Measurements from ENCODE around the gene PTCD2. TPM values are rescaled to one million over a fixed set of nuclear protein-coding genes. Genes with fewer than 3 reads are reported as not detected.

The PTCD2 gene
- total and polyA plus RNA-seq, 4 experiments from 2014 or later: 4.1 to 12.0 (median 8.9) TPM

- Mint-ChIP-seq H3K4me3 (no peak overlapping the region), H3K27ac (no peak overlapping the region), H3K36me3 (no peaks in the 10 kb centered on the region), H3K4me1 (no peaks in the 10 kb centered on the region), H3K27me3 (peaks cover 10 to 11% of the 10 kb centered on the region in 2 donors), H3K9me3 (peaks cover 0 to 2% (median 0%) of the 10 kb centered on the region in 8 donors)
- no peak overlapping the region for H3K27ac ChIP-seq (ENCODE audit: low read depth, low read length)
- POLR2A ChIA-PET (ENCODE audit: partially characterized antibody): no interaction called here
- no peaks in the 10 kb centered on the region for H3K9me3 ChIP-seq (ENCODE audit: control insufficient read depth in 1 of 2, low read length in 2 of 2)
- CTCF ChIA-PET (ENCODE audit: partially characterized antibody): interaction anchor here (1.0 kb wide), 1 partner anchor 9 kb away, joined by 3 read pairs; no protein-coding TSS in a partner anchor
- no peaks in the 10 kb centered on the region for H3K36me3 ChIP-seq (ENCODE audit: insufficient read depth, low read length)
- no peaks in the 10 kb centered on the region for H3K4me1 ChIP-seq (ENCODE audit: insufficient read depth, low read length)
- no peak overlapping the region for H3K4me3 ChIP-seq (ENCODE audit: low read length in 2 of 2)
- DNase-seq: no peak
- intact Hi-C loops (cut with micrococcal nuclease): no loop called here
- no peaks in the 10 kb centered on the region for H3K27me3 ChIP-seq (ENCODE audit: insufficient read depth, low read length)
Observed at GRCh38 chr5:72388646-72389045, 68.5 kb downstream of the PTCD2 start.

- Mint-ChIP-seq H3K4me1 (no peaks in the 10 kb centered on the region), H3K27ac (peak overlapping the region in 1 of 7 donors; percentile 57), H3K4me3 (no peak overlapping the region), H3K36me3 (no peaks in the 10 kb centered on the region), H3K9me3 (peaks cover 0 to 2% (median 0%) of the 10 kb centered on the region in 8 donors), H3K27me3 (peaks cover 10 to 17% of the 10 kb centered on the region in 2 donors)
- Histone ChIP-seq H3K36me3 (ENCODE audit: insufficient read depth, low read length) (no peaks in the 10 kb centered on the region), H3K4me1 (ENCODE audit: insufficient read depth, low read length) (no peaks in the 10 kb centered on the region), H3K4me3 (ENCODE audit: low read length in 2 of 2) (no peak overlapping the region), H3K27me3 (ENCODE audit: insufficient read depth, low read length) (no peaks in the 10 kb centered on the region), H3K9me3 (ENCODE audit: control insufficient read depth in 1 of 2, low read length in 2 of 2) (no peaks in the 10 kb centered on the region), H3K27ac (ENCODE audit: low read depth, low read length) (no peak overlapping the region)
- DNase-seq: no peak
- POLR2A ChIA-PET (ENCODE audit: partially characterized antibody): no interaction called here
- intact Hi-C loops (cut with micrococcal nuclease): no loop called here
- CTCF ChIA-PET (ENCODE audit: partially characterized antibody): no interaction called here
Observed at GRCh38 chr5:72390836-72391235, 70.7 kb downstream of the PTCD2 start.

GRCh38 chr5:72392326-72392733, 72.2 kb downstream of the PTCD2 start:
- Histone ChIP-seq H3K4me1 (ENCODE audit: insufficient read depth, low read length) (no peaks in the 10 kb centered on the region), H3K36me3 (ENCODE audit: insufficient read depth, low read length) (no peaks in the 10 kb centered on the region), H3K27ac (ENCODE audit: low read depth, low read length) (no peak overlapping the region), H3K27me3 (ENCODE audit: insufficient read depth, low read length) (no peaks in the 10 kb centered on the region), H3K4me3 (ENCODE audit: low read length in 2 of 2) (no peak overlapping the region), H3K9me3 (ENCODE audit: control insufficient read depth in 1 of 2, low read length in 2 of 2) (no peaks in the 10 kb centered on the region)
- no peak for DNase-seq
- intact Hi-C loops (cut with micrococcal nuclease): no loop called here
- POLR2A ChIA-PET (ENCODE audit: partially characterized antibody): no interaction called here
- H3K4me3 Mint-ChIP-seq: no peak overlapping the region
- CTCF ChIA-PET (ENCODE audit: partially characterized antibody): no interaction called here
- H3K36me3 Mint-ChIP-seq: no peaks in the 10 kb centered on the region
- H3K27me3 Mint-ChIP-seq: peaks cover 10 to 17% of the 10 kb centered on the region in 2 donors
- peaks cover 0 to 2% (median 0%) of the 10 kb centered on the region in 8 donors for H3K9me3 Mint-ChIP-seq
- H3K4me1 Mint-ChIP-seq: no peaks in the 10 kb centered on the region
- no peak overlapping the region for H3K27ac Mint-ChIP-seq

- Histone ChIP-seq H3K27me3 (ENCODE audit: insufficient read depth, low read length) (no peaks in the 10 kb centered on the region), H3K4me3 (ENCODE audit: low read length in 2 of 2) (no peak overlapping the region), H3K36me3 (ENCODE audit: insufficient read depth, low read length) (no peaks in the 10 kb centered on the region), H3K4me1 (ENCODE audit: insufficient read depth, low read length) (no peaks in the 10 kb centered on the region), H3K9me3 (ENCODE audit: control insufficient read depth in 1 of 2, low read length in 2 of 2) (no peaks in the 10 kb centered on the region), H3K27ac (ENCODE audit: low read depth, low read length) (no peak overlapping the region)
- Mint-ChIP-seq H3K27me3 (peaks cover 11 to 17% of the 10 kb centered on the region in 2 donors), H3K9me3 (peaks cover 0 to 2% (median 0%) of the 10 kb centered on the region in 8 donors), H3K4me3 (no peak overlapping the region), H3K27ac (no peak overlapping the region), H3K36me3 (no peaks in the 10 kb centered on the region), H3K4me1 (no peaks in the 10 kb centered on the region)
- POLR2A ChIA-PET (ENCODE audit: partially characterized antibody): no interaction called here
- CTCF ChIA-PET (ENCODE audit: partially characterized antibody): no interaction called here
- no peak for DNase-seq
- intact Hi-C loops (cut with micrococcal nuclease): no loop called here
Observed at GRCh38 chr5:72393052-72393451, 72.9 kb downstream of the PTCD2 start.

- Histone ChIP-seq H3K9me3 (ENCODE audit: control insufficient read depth in 1 of 2, low read length in 2 of 2) (no peaks in the 10 kb centered on the region), H3K4me3 (ENCODE audit: low read length in 2 of 2) (no peak overlapping the region), H3K27ac (ENCODE audit: low read depth, low read length) (no peak overlapping the region), H3K4me1 (ENCODE audit: insufficient read depth, low read length) (no peaks in the 10 kb centered on the region), H3K36me3 (ENCODE audit: insufficient read depth, low read length) (no peaks in the 10 kb centered on the region), H3K27me3 (ENCODE audit: insufficient read depth, low read length) (no peaks in the 10 kb centered on the region)
- Mint-ChIP-seq H3K9me3 (peaks cover 0 to 13% (median 3%) of the 10 kb centered on the region in 8 donors), H3K36me3 (no peaks in the 10 kb centered on the region), H3K27ac (no peak overlapping the region), H3K4me1 (no peaks in the 10 kb centered on the region), H3K27me3 (peaks cover 10 to 14% of the 10 kb centered on the region in 2 donors), H3K4me3 (no peak overlapping the region)
- ChIA-PET CTCF (ENCODE audit: partially characterized antibody) (no interaction called here), POLR2A (ENCODE audit: partially characterized antibody) (no interaction called here)
- intact Hi-C loops (cut with micrococcal nuclease): no loop called here
- no peak for DNase-seq
Observed at GRCh38 chr5:72394688-72395087, 74.5 kb downstream of the PTCD2 start.

- no peaks in the 10 kb centered on the region for H3K9me3 ChIP-seq (ENCODE audit: control insufficient read depth in 1 of 2, low read length in 2 of 2)
- Mint-ChIP-seq H3K36me3 (peaks cover 2 to 4% of the 10 kb centered on the region in 2 donors), H3K27ac (no peak overlapping the region), H3K9me3 (peaks cover 8 to 37% (median 24%) of the 10 kb centered on the region in 8 donors), H3K27me3 (peaks cover 7% of the 10 kb centered on the region in 2 donors), H3K4me1 (no peaks in the 10 kb centered on the region), H3K4me3 (no peak overlapping the region)
- intact Hi-C loops (cut with micrococcal nuclease): no loop called here
- DNase-seq: no peak
- ChIA-PET CTCF (ENCODE audit: partially characterized antibody) (no interaction called here), POLR2A (ENCODE audit: partially characterized antibody) (interaction anchor here (0.7 kb wide), 1 partner anchor 471 kb away, joined by 5 read pairs; no protein-coding TSS in a partner anchor)
- no peaks in the 10 kb centered on the region for H3K4me1 ChIP-seq (ENCODE audit: insufficient read depth, low read length)
- H3K27me3 ChIP-seq (ENCODE audit: insufficient read depth, low read length): no peaks in the 10 kb centered on the region
- no peak overlapping the region for H3K27ac ChIP-seq (ENCODE audit: low read depth, low read length)
- no peaks in the 10 kb centered on the region for H3K36me3 ChIP-seq (ENCODE audit: insufficient read depth, low read length)
- H3K4me3 ChIP-seq (ENCODE audit: low read length in 2 of 2): no peak overlapping the region
Observed at GRCh38 chr5:72397836-72398235, 77.7 kb downstream of the PTCD2 start.

GRCh38 chr5:72400950-72401349, 80.8 kb downstream of the PTCD2 start:
- no peak for DNase-seq
- H3K4me1 Mint-ChIP-seq: no peaks in the 10 kb centered on the region
- Histone ChIP-seq H3K27ac (ENCODE audit: low read depth, low read length) (no peak overlapping the region), H3K9me3 (ENCODE audit: control insufficient read depth in 1 of 2, low read length in 2 of 2) (no peaks in the 10 kb centered on the region), H3K4me3 (ENCODE audit: low read length in 2 of 2) (no peak overlapping the region), H3K4me1 (ENCODE audit: insufficient read depth, low read length) (no peaks in the 10 kb centered on the region), H3K36me3 (ENCODE audit: insufficient read depth, low read length) (no peaks in the 10 kb centered on the region), H3K27me3 (ENCODE audit: insufficient read depth, low read length) (no peaks in the 10 kb centered on the region)
- peaks cover 3 to 7% of the 10 kb centered on the region in 2 donors for H3K27me3 Mint-ChIP-seq
- H3K4me3 Mint-ChIP-seq: no peak overlapping the region
- POLR2A ChIA-PET (ENCODE audit: partially characterized antibody): no interaction called here
- peaks cover 2 to 4% of the 10 kb centered on the region in 2 donors for H3K36me3 Mint-ChIP-seq
- CTCF ChIA-PET (ENCODE audit: partially characterized antibody): no interaction called here
- peaks cover 8 to 41% (median 29%) of the 10 kb centered on the region in 8 donors for H3K9me3 Mint-ChIP-seq
- intact Hi-C loops (cut with micrococcal nuclease): no loop called here
- no peak overlapping the region for H3K27ac Mint-ChIP-seq
